Anterior cingulate cortex (tissue), 58 donors: ENCODE measurements around the gene FBXL13.
"Not testable (repeated sequence)": the region's sequence is repeated elsewhere in the genome, so short reads cannot be mapped to it uniquely, and the experiment has no call there.

Experiments
- DNase-seq, 58 donors: peaks; one replicate each; lab custom pipeline; 2025; lab: John Stamatoyannopoulos, UW

Gene FBXL13

DNA sequence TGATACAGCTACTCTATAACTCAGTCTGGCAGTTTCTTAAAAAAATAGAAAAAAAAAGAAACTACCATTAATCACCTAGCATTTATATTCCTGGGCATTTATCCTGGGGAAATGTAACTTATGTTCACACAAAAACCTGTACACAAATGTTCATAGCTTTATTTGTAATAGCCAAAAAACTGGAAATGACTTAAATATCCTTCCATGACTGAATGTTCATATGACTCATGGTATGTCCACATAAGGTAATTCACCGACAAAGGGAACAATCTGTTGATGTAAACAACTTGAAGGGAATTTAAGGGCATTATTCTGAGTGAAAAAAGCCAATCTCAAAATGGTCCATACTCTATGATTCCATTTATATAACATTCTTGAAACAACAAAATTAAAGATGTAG lies 280.0 kb downstream of the FBXL13 start:
- not testable (repeated sequence) for DNase-seq

DNA sequence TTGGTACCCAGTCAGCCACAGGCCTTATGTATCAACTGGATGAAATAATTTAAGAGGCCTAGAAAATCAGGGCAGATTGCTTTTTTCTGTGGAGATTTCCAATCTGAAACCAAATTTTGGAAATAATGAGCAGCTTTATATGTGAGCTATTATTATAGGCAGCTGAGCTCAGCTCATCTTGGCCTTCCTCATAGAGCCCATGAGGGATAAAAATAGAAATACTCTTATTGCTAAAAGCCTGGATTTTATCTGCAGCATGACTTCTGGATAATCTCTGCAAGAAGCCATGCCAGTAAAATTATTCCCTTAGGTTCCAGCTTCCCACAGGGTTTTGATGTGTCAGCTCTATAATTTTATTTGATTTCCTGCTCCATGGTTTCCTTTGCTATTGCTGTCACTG lies 282.8 kb downstream of the FBXL13 start:
- DNase-seq, result not testable (repeated sequence)

DNA sequence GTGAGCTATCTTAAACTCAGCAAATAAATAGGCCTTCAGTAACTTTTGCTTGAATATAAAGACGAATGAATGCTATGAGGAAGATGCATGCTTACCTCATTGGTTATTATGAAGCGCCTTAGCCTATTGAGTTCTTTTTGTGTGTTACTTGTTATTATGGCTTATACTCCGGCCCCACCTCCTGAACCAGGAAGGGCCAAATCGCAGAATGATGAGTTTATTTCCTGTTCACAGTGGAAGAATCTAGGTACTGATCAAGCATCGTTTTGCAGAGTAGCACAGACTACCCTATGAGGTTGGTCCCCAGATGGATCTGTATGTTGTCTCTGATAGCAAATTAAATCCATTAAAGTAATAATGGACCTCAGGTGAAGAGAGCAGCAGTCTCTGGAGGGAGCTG lies 283.2 kb downstream of the FBXL13 start:
- DNase-seq, result not testable (repeated sequence)

DNA sequence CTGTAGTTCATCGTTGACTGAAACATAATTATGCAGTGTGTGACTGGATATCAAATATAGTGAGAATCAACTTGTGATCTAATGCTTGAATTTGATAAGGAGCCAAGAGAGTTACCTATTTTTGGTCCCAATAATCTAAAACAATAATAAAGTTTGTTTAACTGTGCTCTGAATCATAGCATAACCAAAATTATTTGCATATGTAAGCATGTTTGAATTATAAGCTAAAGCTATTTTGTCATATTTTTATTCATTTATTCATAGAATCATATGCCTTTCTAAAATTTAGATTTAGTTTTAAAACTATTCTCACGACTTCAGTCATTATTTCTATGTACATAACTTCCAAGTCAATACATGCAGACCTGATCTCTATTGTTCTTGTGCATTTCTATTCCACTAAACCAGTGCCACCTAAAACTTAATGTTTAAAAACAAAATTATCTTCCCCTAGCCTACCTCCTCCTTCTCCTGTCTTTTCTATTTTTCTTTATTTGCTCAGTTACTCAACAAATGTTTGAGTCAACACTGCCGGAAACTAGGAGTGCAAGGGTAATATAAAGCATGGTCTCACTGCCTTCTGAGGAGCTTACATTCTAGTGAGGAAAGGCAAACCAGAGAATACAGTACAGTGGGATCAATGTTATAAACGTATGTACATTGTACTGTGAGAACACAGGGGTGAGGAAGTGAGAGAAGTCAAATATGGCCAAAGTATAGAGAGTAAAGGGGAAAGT lies 284.1 kb downstream of the FBXL13 start:
- DNase-seq, result not testable (repeated sequence)

DNA sequence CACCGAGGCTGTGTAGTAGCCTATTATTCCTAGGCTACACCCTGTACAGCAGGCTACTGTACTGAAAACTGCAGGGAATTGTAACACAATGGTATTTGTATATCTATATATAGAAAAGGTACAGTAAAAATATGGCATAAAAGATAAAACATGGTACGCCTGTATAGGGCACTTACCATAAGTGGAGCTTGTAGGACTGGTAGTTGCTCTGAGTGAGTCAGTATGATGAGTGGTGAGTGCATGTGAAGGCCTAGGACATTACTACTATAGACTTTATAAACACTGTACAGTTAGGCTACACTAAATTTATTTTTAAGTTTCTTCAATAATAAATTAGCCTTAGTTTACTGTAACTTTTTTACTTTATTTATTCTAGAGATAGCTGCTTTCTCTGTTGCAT lies 285.8 kb downstream of the FBXL13 start:
- not testable (repeated sequence) for DNase-seq

DNA sequence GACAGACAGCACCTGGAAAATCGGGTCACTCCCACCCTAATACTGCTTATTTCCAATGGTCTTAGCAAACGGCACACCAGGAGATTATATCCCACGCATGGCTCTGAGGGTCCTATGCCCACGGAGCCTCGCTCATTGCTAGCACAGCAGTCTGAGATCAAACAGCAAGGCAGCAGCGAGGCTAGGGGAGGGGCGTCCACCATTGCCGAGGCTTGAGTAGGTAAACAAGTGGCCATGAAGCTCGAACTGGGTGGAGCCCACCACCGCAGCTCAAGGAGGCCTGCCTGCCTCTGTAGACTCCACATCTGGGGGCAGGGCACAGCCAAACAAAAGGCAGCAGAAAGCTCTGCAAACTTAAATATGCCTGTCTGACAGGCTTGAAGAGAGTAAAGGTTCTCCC lies 293.7 kb downstream of the FBXL13 start:
- DNase-seq, result not testable (repeated sequence)

DNA sequence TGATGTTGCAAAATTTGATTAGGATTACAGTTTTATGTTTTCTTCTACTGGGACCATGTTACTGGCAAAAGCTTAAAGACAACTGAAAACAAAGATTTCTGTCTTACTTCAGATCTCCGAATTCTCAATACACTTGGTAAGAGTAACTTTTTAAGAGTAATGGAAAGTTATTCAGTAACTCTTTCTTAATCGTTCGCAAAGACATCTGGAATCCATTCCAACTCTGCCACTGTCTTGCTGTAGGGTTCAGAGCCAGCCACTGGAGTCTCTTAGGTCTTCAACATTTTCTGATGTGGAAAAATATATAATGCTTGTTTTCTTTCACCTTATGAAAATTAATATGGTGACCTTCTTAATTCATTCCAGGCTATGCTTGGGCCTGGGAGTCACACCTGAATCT lies 295.9 kb downstream of the FBXL13 start:
- DNase-seq, result not testable (repeated sequence)

DNA sequence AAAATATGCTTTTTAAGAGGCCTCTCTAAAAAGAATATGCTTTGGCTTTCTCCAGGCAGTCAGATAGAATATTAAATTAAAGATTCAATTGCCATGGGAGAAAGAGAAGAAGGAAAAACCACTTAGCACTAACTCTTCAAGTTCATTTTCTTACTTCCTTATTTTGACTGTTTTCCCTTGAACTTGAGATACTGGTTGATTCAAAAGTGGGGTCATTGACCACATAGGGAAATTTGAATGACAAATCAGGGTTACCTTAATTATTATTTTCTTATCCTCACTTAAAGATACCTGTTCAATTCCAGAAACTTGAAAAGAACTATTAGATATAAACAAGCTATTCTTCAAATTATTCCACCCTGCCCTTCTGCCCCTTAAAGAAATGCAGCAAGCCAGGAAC lies 298.4 kb downstream of the FBXL13 start:
- DNase-seq, result not testable (repeated sequence)

DNA sequence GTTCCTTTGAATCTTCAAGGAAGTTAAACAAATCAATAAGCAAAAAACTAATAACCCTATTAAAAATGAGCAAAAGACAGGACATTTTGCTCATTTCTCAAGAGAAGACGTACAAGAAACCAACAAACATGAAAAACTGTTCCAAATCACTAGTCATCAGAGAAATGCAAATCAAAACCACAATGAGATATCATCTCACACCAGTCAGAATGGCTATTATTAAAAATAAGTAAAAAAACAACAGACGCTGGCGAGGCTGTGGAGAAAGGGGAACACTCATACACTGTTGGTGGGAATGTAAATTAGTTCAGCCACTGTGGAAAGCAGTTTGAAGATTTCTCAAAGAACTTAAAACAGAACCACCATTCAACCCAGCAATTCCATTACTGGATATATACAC lies 304.1 kb downstream of the FBXL13 start:
- DNase-seq, result not testable (repeated sequence)

DNA sequence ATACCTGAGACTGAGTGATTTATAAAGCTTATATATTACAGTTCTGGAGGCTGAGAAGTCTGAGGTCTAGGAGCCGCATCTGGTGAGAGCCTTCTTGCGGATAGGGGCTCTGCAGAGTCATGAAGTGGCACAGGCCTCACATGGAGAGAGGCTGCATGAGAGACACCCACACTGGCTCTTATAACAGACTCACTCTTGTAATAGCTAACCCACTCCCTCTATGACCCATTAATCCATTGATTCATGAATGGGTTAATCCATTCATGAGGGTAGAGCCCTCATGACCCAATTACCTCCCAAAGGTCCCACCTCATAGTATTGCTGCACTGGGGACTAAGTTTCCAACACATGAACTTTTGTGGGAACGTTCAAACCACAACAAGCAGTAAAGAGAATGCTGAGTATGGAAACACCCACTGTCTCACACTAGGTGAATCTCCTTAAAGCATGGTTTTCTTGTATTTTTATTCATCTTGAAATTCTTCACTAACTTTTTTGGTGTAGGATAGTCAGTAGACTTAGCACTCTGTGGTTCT lies 304.9 kb downstream of the FBXL13 start:
- DNase-seq, result not testable (repeated sequence)

DNA sequence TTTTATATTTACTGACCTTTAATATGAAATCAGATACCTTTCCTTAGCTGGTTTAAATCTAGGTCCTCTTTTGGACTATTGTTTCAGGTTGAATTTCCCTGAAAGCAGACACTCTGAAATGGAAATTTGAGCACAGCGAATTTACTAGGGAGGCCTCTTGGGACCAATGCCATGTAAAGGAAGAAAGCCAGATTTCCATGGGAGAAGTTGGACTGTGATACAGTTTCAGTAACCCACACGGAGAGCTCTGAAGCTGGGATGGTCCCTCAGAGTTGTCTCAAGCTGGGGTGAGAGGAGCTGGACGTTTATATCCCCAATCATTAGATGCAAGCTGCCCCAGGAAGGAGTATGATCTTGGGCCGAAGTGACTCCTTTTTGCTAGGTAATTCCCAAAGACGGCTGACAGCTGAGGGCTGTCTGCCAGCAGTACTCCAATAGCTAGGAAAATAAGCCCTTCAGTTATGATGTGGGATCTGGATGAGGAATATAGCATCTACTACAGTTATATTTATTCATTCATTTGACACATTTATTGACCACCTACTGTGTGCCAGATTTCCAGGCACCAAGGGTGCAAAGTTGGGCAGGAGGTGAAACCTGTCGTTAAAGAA lies 311.2 kb downstream of the FBXL13 start:
- DNase-seq, result not testable (repeated sequence)
